ENCODE results near the gene MAP3K3.

Gene MAP3K3

DNA sequence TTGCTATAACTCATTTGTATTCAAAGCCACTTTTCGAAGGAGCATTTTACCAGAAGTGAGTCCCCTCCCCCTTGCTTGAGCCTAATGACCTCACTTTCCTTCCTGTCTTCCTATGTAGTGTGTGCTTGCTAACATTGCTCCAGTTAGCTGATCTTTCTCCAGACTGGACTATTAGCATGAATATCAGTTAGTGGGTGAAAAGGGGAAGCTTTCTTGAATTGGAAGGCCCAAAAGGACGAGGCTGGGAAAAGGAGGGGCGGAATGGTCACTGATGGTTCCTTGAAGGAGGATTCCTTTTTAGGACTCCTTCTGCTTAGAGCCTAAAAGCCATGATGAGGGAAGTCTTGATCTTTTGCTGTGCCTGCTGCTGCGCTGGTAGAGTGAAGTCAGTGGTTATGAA, 11.9 kb downstream of the MAP3K3 start:
- TF ChIP-seq CTCF (IDR thresholded peaks at IDR 0.05; ENCODE audit: low read depth, low read length, poor library complexity, severe bottlenecking) (no peak), EZH2phosphoT487 (IDR thresholded peaks at IDR 0.05; ENCODE audit: borderline replicate concordance, low read length) (no peak)
- H3K79me2 ChIP-seq (ENCODE audit: control insufficient read depth, low read length): peaks cover 26% of the 10 kb centered on the region
- H3K27me3 ChIP-seq (ENCODE audit: control insufficient read depth, low read length): no peaks in the 10 kb centered on the region
- no peak overlapping the region for H3K27ac ChIP-seq (ENCODE audit: low read depth, low read length)
- H3K9me3 ChIP-seq (ENCODE audit: control insufficient read depth, insufficient read depth, low read length): no peaks in the 10 kb centered on the region
- H3K4me1 ChIP-seq (ENCODE audit: control insufficient read depth, low read length): no peaks in the 10 kb centered on the region
- no peak overlapping the region for H3K4me3 ChIP-seq (ENCODE audit: low read length)
- H3K4me2 ChIP-seq (ENCODE audit: low read length): no peak overlapping the region
- peaks cover 43% of the 10 kb centered on the region for H3K36me3 ChIP-seq (ENCODE audit: control insufficient read depth, low read length)
- H4K20me1 ChIP-seq (ENCODE audit: control insufficient read depth, insufficient read depth, low read depth, low read length): 0 out of 2 replicates have a peak, but pooled peaks cover 7% of the 10 kb centered on the region
- no peaks in the 10 kb centered on the region for H3K9me2 ChIP-seq (replicated peaks; ENCODE audit: control insufficient read depth, low read length)
- H3F3A ChIP-seq (ENCODE audit: control insufficient read depth, insufficient read depth): no peaks in the 10 kb centered on the region

GRCh38 chr17:63634816-63635215, 12.6 kb downstream of the MAP3K3 start:
- Histone ChIP-seq H3K9me3 (ENCODE audit: control insufficient read depth, insufficient read depth, low read length) (no peaks in the 10 kb centered on the region), H4K20me1 (ENCODE audit: control insufficient read depth, insufficient read depth, low read depth, low read length) (0 out of 2 replicates have a peak, but pooled peaks cover 3% of the 10 kb centered on the region)

DNA sequence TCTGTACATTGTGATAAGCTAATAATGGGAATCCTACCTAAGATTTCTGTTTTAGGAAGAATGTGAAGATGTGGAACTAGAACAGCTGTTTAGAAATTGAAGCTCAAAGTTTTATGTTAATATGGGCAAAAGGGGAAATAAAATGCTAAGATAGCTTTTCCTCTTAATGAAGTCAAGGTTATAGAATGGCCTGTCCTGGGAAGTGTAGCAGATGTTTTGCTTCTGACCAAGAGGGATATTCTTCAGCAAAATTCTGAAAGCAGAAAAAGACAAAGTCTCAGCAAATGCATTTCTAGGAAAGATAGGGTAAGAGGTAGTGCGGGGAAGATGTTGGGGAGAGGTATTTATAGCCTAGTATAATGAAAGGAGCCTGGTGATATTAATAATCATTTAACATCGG, 13.1 kb downstream of the MAP3K3 start:
- H4K20me1 ChIP-seq (ENCODE audit: control insufficient read depth, insufficient read depth, low read depth, low read length): 0 out of 2 replicates have a peak, but pooled peaks cover 2% of the 10 kb centered on the region
- H3K4me3 ChIP-seq (ENCODE audit: low read length): no peak overlapping the region
- H3K27ac ChIP-seq (ENCODE audit: low read depth, low read length): no peak overlapping the region
- H3K27me3 ChIP-seq (ENCODE audit: control insufficient read depth, low read length): no peaks in the 10 kb centered on the region
- H3K79me2 ChIP-seq (ENCODE audit: control insufficient read depth, low read length): peaks cover 17% of the 10 kb centered on the region
- H3F3A ChIP-seq (ENCODE audit: control insufficient read depth, insufficient read depth): no peaks in the 10 kb centered on the region
- H3K4me2 ChIP-seq (ENCODE audit: low read length): no peak overlapping the region
- TF ChIP-seq CTCF (IDR thresholded peaks at IDR 0.05; ENCODE audit: low read depth, low read length, poor library complexity, severe bottlenecking): no peak
- no peak for TF ChIP-seq EZH2phosphoT487 (IDR thresholded peaks at IDR 0.05; ENCODE audit: borderline replicate concordance, low read length)
- H3K4me1 ChIP-seq (ENCODE audit: control insufficient read depth, low read length): no peaks in the 10 kb centered on the region
- H3K9me3 ChIP-seq (ENCODE audit: control insufficient read depth, insufficient read depth, low read length): no peaks in the 10 kb centered on the region
- H3K36me3 ChIP-seq (ENCODE audit: control insufficient read depth, low read length): peaks cover 43% of the 10 kb centered on the region
- H3K9me2 ChIP-seq (replicated peaks; ENCODE audit: control insufficient read depth, low read length): no peaks in the 10 kb centered on the region

More at GRCh38 chr17:63634816-63635215, 12.6 kb downstream of the MAP3K3 start:
- H3K4me3 ChIP-seq (ENCODE audit: low read length): no peak overlapping the region
- H3K9me2 ChIP-seq (replicated peaks; ENCODE audit: control insufficient read depth, low read length): no peaks in the 10 kb centered on the region
- H3K4me1 ChIP-seq (ENCODE audit: control insufficient read depth, low read length): no peaks in the 10 kb centered on the region
- peaks cover 43% of the 10 kb centered on the region for H3K36me3 ChIP-seq (ENCODE audit: control insufficient read depth, low read length)
- no peaks in the 10 kb centered on the region for H3F3A ChIP-seq (ENCODE audit: control insufficient read depth, insufficient read depth)
- H3K27ac ChIP-seq (ENCODE audit: low read depth, low read length): no peak overlapping the region
- TF ChIP-seq EZH2phosphoT487 (IDR thresholded peaks at IDR 0.05; ENCODE audit: borderline replicate concordance, low read length): no peak
- TF ChIP-seq CTCF (IDR thresholded peaks at IDR 0.05; ENCODE audit: low read depth, low read length, poor library complexity, severe bottlenecking): no peak
- no peaks in the 10 kb centered on the region for H3K27me3 ChIP-seq (ENCODE audit: control insufficient read depth, low read length)
- peaks cover 20% of the 10 kb centered on the region for H3K79me2 ChIP-seq (ENCODE audit: control insufficient read depth, low read length)
- H3K4me2 ChIP-seq (ENCODE audit: low read length): no peak overlapping the region

Data from DOHH2 (cell line).